ENCODE data around the gene BBX.

Gene BBX

DNA sequence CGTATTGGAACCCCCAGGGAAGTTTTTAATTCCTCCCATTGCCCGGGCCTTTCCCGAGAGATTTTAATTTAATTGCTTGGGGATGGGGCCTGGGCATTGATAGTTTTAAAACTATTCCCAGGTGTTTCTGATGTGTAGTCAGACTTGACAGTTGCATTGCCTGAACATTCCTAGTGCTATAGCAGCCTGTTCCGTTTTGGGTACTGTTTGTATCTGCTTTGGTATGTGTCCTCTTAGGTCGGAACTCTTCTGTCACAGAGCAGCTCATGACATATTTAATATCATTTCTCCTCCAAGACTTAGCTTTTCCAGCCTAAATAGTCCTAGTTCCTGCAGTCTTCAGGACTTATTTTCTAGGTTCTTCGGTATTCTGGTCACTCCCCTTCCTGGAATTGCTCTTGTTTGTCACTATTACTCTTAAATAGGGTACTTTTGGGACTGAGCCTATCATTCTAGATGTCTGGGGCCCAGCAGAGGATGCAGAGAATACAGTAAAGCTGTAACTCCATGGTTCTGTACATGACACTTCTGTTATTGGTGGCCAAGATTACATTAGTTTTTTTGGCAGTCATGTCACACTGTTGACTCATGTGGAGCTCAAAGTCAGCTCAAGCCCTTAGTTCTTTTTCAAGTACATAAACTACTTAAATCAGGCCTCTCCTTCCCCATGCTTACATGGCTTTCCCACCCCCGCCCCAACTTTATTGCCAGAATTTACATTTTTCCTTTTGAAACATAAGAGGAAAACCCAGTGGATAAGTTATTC is 81.5 kb downstream of the BBX start:
- no peak for DNase-seq

DNA sequence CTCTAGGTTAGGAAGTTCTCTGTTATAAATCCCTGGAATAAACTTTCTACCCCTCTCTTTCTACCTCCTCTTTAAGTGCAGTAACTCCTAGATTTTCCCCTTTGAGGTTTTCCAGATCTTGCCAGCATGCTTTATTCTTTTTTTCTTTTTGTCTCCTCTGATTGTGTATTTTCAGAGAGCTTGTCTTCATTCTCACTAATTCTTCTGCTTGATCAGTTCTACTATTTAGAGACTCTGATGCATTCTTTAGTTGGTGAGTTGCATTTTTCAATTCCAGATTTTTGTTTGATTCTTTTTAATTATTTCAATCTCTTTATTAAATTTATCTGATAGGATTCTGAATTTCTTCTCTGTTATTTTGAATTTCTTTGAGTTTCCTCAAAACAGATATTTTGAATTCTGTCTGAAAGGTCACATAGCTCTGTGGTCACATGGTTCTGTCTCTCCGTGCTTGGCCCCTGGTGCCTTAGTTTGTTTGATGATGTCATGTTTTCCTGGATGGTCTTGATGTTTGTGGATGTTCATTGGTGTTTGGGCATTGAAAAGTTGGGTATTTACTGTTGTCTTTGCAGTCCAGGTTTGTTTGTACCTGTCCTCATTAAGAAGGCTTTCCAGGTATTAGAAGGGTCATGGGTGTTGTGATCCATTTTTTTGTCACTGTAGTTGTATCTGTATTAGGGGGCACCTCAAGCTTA is 89.2 kb downstream of the BBX start:
- DNase-seq = no peak

DNA sequence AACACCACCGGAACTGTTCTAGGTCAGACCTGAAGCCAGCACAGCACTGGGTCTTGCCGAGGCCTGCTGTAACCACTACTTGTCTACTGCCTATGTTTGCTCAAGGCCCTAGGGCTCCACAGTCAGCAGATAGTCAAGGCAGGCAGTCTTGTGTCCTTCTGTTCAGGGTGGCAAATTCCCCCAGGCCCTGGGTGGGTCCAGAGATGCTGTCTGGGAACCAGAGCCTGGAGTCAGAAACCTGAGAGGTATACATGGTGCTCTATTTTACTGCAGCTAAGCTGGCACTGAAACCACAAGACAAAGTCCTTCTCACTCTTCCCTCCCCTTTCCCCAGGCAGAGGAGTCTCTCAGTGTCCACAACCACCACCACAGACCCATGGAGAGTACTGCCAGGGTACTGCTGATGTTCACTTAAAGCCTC is 89.9 kb downstream of the BBX start:
- DNase-seq = no peak

DNA sequence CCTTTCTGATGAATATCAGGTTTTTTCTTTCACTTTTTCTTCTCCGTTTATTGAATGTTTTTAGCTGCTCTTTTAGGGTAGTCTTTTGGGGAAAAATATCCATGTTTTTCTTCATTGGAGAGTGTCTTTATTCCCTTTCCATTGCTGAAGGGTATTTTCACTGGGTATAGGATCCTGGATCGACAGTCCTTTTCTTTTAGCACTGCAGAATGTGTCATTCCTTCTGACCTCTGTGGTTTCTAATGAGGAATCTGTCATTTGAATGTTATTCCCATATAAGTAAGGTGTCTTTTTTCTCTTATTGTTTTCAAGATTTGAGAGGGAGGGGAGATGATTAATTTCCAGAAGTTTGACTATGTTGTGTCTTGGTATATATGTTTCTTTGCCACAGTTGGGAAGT is 96.8 kb downstream of the BBX start:
- no peak for DNase-seq

DNA sequence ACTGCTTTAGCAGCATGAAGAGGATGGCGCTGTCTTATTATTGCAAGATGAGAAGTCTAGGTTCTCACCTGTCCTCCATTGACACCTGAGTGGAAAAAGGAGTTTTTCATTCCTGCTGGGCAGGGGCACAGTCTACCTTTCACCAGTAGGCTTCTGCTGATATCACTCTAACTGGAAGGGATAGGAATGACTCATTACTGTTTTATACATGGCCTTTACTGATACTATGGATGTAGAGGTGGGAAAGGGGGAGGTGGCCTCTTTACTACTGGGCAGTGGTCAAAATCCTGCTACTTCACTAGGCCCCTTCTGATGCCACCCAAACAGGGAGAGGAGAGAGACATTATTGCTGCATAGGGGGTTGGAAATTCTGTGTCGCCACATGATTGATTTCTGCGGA is 97.8 kb downstream of the BBX start:
- DNase-seq = no peak

DNA sequence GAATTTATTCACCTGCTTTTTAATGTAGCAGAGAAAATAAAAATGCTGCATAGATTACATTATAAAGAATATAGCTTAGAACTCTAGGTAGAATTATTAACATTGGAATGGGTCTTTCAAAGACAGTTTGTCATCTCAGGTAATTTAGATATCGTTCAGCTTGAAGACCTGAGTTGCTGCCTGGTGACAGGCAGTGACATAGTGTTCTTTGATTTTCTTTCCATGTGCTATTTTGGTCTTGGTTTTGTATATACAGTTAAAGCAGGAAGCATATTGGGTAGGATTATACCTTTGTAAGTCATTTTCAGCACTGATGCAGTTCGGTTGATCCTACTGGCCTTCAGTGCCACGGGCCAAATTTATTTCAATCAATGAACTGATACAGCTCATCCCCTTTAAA is 98.7 kb downstream of the BBX start:
- DNase-seq = no peak

DNA sequence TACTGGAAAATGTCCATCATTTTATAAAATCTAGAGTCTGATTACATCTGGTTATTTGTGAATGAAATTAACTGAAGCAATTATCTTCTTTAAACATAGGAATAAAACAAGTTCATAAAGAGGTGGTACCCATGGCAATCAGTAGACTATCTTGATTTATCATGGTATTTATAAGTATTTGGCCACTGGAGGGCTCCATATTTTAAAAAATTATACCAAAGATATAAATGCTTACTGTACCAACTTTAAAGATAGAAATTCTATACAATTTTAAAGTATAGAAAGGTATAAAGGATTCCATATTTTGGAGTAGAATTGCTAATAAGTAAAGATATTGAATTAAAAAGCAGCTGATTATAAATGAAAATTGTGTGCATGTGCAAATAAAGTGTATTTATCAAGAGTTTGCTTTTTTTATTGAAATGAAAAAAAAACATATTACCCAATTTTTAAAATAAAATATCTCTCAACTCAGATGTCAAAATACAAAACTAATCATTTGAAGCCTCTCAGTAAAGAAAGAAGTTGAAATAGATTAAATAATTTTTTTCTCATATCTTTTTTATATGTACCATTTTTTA is 105.3 kb downstream of the BBX start:
- no peak for DNase-seq

DNA sequence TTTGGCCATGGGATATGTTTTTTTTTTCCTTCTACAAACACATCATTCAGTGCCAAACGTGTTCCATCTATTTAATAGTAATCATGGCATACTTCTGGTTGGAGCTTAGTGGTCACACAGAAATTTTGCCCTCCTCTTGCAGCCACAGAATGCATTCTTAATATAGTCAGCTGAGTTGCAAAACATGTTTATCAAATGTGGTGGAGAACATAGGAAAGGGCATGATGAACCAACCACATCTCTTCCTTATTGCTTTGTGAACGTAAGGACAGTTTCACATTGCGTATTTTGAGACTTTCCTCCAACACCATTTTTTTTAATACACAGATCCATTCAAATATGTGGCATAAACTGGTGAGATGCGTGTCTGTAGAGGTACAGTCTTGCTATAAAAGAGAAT is 106.8 kb downstream of the BBX start:
- no peak for DNase-seq

DNA sequence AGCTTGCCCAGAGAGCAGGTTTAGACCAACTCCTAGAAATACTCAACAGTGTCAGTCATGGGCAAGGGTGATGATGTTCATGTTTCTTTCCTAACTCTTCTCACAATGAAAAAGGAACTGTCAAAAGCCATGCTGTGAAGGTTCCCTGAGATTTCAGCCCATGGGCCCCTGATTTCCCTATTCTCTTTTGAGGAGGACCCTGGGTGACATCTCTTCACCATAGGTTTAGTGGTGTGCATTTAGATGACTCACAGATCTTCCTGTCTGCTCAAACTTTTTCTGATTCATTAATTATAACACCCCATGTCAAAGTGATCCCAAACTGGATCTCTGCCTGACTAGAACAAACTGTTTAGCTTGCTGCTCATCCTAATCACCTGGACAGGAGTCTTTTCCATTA is 108.0 kb downstream of the BBX start:
- DNase-seq = no peak

DNA sequence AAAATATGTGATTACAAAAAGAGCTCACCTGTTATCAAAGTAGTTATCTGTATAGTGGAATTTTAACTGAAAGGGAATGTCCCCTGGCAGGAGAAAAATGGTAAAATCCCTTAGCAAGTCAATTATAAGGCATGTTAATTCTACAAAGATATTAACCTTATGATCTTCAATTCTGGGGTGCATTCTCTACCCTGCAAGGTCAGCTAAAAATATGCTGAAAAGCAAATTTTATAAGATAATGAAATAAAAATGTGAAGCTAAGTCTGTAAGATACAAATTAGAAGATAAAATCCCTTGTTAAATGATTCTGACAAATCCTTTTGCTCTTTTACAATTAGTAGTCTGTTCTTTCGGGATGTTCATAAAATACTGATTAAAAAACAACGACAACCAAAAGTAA is 109.8 kb downstream of the BBX start:
- no peak for DNase-seq

DNA sequence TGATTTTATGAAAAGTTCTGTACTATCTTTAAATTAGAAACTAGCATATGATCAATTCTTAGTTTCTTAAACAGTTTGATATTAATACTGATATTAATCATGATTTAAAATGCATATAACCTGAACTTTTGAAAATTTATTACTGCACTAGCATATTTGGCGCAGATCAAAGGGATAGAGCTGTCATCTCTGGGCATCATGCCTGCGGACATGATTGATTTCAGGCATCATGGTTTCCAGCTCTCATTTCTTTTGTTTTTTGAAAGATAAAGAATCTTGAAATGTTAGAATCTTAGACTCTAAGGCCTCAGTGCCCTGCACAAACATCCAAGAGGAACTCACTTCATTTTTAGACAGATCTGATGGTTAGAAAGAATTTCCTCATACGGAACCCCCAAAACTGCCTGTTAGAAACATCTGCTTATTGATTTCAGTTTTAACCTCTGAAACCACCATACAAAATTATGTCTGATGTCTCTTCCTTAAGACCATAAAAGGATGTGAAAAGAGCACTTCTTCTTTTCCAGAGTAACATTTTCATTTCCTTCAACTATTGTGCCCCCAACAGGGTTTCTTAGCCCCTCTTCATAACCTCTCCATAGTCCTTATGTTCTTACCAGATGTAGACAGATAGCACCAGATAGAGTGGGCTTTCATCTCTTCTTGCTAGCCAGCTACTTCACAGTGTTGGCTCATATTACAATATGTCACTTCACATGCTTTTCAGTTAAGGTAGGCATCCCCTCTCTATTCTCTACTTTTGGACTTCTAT is 110.8 kb downstream of the BBX start:
- DNase-seq = no peak

DNA sequence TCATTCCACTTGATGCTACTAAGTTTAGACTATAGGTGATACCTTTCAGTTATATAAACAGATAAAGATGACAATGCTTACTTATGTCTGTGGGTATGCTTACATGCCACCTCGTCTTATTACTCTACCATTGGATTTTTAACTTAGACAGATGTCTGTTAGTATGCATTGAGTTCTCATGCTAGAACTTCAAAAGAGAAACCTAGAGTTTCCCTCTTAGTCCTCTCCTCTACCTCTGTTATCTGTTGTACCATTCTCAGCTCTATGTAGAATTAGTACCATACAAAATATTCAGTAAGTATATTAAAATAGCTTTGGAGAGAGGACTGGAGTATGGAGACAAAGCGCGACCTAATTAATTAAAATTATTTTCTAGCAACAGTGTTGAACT is 111.3 kb downstream of the BBX start:
- no peak for DNase-seq

DNA sequence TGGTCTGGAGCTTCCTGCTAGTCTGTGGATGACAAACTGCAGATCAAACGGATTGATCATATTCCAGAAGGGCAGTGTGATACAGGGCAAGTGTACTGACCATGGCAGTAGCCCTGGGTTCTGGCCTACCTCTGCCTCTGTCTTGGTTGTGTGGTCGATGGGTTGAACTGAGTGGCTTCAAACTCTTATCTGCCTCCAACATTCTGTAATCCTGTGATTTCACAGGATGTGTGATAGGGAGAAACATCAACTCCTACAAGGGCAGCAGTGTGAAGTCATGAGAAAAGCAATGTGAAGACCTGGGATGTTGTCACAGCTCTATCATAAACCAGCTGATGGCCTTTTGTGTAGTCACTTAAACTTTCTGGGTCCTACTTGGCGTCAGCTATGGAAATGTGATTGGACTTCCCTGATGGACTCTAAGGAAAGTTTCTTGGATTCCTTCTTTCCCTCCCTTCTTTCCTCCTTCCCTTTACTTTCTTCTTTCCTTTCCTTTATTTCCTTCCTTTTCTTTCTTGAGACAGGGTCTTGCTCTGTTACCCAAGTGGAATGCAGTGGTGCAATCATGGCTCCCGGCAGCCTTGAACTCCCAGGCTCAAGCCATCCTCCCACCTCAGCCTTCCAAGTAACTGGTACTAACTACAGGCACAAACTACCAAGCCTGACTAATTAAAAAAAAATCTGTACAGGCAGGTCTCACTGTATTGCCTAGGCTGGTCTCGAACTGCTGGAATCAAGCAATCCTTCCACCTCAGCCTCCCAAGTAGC is 114.8 kb downstream of the BBX start:
- DNase-seq = no peak

DNA sequence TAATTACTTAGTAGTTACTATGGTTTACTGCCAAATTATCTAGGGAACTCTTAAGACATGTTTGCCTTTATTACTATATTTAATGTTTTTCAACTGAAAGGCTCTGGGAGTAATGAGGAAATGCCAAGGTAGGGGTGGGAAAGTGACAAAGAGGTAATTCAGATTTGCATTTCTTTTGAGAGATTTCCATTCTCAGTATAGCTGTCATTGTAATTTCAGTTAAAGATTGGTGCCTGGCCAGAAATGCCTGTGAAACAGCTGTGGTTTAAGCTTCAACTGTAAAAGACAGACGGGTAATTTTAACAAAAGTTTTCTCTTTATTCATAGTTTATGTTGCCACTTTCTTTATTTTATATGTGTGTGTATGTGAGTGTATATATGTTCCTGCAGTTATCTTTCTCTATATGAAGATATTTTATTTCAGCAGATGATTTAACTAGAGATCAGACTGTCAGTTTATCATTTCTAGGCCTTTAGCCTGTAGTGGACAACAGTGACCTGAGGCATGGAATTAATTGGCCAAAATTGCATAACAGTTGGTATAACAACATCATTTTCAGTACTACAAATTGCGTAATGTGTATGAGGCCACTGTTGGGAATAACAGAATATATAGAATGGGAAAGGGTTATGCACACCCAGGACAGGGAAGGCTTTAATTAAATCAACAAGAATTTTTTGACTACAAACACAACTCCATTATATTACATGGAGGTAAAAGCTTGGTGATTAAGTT is 119.0 kb downstream of the BBX start:
- DNase-seq = no peak

DNA sequence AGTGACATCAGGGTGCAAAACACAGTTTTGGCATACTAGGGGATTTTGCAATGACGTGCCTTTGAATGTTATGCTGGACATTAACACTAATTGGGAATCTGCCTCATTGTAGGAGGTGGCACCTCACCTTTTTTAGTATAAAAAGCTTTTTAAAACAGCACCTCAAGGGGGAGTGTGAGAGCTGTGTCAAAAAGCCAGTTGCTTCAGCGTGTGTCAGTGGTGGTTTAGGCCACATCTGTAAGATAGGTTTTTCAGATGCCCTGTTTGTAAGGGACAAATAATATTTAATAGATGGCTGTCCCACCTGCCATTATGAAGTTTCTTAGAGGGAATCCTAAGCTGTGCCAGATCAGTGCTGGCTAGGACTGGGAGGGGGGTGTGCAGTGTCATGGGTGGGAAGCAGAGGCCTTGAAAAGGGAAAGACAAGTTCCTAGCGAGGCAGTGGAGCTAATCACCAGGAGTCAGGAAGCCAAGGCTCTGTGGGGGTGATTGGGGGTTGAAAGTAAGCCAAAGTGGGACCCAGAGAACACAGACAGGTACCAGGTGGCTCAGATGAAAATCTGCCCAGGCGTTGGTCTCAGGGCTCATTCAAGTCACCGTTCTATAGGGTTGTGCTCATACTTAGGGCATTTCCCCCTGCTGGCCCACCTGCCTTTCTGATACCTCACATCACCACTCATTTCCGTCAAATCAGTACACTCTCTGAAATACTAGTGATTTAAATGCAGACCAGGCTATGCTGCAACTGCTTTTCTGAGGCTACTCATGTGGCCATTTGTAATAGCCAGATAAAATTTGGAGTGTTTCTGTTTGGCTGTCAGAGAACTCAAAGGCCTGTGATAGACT is 120.5 kb downstream of the BBX start:
- DNase-seq = no peak

DNA sequence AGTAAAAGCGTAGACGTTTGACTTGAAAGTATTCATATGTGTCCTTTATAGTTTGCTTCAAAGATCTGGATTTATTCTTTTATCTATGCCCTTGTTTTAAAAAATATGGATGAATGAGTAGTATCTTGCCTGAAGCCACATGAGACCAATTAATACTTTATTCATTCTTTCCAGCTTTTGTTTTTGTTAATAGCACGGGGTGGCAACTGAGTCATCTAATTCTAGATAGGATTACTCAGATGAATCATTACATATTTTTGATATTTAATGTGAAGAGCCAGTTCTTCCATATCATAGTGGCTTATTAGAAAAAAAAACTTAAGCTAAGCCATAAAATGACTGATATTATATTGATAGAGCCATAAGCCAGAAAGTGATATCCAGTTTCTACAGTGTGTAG is 121.9 kb downstream of the BBX start:
- DNase-seq = no peak

DNA sequence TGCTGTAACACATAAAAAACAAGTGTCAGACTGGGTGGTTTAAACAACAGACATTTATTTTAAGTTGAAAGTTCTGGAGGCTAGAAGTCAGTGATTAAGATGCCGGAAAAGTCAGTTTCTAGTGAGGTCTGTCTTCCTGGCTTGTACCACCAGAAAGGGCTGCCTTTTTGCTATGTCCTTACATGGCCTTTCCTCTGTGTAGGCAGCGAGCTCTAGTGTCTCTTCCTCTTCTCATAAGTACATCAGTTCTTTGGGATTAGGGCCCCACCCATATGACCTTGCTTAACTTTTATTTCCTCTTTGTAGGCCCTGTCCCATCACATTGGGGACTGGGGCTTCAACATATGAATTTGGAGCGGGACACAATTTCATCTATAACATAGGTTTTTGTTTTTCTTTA is 128.0 kb downstream of the BBX start:
- DNase-seq = no peak

DNA sequence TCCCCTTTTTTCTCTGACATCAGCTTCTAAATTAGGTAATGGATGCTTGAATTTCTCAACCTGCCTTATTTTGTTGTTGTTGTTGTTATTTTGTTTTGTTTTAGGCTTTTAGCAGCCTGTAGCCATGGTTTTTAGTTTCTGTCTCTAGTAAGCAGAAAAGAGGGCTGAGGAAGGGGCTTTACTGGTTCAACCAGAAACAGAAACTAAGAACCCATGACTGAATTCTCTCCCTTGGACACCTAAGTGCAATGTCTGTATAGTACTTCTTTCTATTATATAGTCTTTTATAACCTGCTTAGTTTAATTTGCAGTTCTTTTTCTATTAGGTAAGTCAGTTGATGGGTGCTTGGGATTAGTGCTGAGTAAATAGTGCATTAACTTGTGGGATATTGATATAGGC is 129.0 kb downstream of the BBX start:
- no peak for DNase-seq

DNA sequence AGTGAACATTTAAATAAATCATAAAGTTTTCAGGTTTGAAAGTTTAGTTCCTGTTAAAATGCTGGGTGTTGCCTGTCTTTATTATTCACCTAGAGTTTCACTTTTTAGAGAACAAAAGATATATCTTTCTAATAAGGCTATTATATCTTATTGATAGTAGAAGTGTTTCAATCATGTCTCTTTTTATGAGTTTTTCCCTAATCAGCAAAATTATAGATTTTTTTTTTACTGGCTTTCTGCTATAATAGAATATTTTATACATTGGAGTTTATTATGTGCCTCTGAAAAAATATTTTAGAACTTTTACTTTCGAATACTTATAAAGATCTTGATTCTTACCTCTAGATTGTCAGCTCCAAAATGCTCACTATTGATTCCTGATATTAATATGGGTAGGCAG is 131.5 kb downstream of the BBX start:
- DNase-seq = no peak

DNA sequence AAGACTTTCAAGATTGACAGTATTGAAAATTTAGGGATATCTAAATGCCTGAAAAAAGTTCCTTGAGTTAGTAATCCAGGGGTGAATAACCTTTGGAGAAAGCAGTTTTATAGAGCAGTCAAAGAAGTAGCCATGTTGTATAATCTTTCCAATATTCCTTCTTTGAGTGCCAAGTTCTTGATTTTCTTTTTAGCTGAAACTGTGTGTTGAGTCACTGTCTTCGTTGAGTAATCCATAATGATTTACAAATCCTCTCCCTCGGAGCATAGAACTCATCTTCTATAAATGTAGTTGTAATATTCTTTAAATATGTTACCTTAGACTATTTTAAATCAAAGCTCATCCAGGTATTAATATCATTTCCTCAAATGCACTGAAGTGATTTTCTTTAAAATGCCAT is 135.2 kb downstream of the BBX start:
- no peak for DNase-seq

DNA sequence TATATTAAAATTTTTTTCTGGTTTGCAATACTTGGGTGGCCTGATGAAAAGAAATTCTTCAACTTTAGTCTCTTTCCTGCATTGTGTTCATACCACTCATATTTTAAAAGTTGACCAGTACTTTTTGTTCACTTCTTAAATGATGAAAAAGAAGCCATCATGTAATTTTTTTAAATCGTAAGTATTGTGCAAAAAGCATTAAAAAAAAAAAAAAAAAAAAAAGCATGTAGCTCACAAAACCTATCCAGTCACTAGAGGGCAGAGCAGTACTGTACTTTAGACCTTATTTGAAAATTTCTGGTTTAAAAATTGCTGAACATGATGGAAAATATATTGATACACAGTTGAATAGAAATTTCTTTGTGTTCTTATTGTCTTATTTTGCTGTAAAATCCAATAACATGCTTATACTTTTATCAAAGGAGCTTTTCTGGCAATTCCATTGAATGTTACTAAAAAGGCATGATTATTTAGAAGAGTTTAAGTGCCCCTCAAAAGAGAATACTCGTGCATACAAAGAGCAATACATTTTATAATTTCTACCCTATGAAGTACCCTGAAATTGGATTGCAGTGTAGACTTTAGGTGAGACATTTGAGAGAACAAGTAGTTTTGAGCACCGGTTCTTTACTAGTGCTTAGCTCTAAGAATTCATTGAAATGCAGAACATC is 137.7 kb downstream of the BBX start:
- no peak for DNase-seq
